Heart right ventricle (tissue), 16 donors: ENCODE results near the gene ACTR1B. TPM values are rescaled to one million over a fixed set of nuclear protein-coding genes. Genes with fewer than 3 reads are reported as not detected.
A peak's percentile ranks its signal among the peaks of the same experiment; 100 is the strongest.
"Not testable (repeated sequence)": the region's sequence is repeated elsewhere in the genome, so short reads cannot be mapped to it uniquely, and the experiment has no call there.

ENCODE experiments used
- ATAC-seq, 8 donors: fragments of 200-7000 bp; cut with Tn5 transposase; one replicate each; pipeline ENCODE4 v1.9.1; 2020; ENCODE audit warnings: mild to moderate bottlenecking in 8 of 8, moderate library complexity in 8 of 8, moderate number of reproducible peaks in 1 of 8
- DNase-seq, 2 donors: peaks; one replicate each; pipeline ENCODE4 v3.0.0-alpha.2; 2020
- H3K27ac ChIP-seq, 10 donors: fragments of 200-600 bp; sonication (generic) in 2 of 10; one replicate each; pipeline versions ENCODE4 v1.5.0 to v1.8.0; 2020 to 2022; ENCODE audit warnings: mild to moderate bottlenecking in 3 of 10
- H3K27me3 ChIP-seq, 7 donors: fragments of 200-600 bp; one replicate each; pipeline ENCODE4 v1.8.0; 2021 to 2022; ENCODE audit warnings: mild to moderate bottlenecking in 2 of 7
- H3K36me3 ChIP-seq, 9 donors: fragments of 200-600 bp; sonication (generic) in 1 of 9; one replicate each; pipeline versions ENCODE4 v1.5.0 to v1.8.0; 2020 to 2022; ENCODE audit warnings: mild to moderate bottlenecking in 2 of 9
- H3K4me1 ChIP-seq, 9 donors: fragments of 200-600 bp; sonication (generic) in 1 of 9; one replicate each; pipeline versions ENCODE4 v1.5.0 to v1.8.0; 2020 to 2022; ENCODE audit warnings: mild to moderate bottlenecking in 4 of 9
- H3K4me3 ChIP-seq, 10 donors: fragments of 200-600 bp; sonication (generic) in 2 of 10; one replicate each; pipeline versions ENCODE4 v1.5.0 to v1.8.0; 2020 to 2022; ENCODE audit warnings: mild to moderate bottlenecking in 7 of 10, moderate library complexity in 2 of 10
- H3K9me3 ChIP-seq, 11 donors: fragments of 200-600 bp in 10 of 11; sonication (generic) in 2 of 11; one replicate each; pipeline versions ENCODE4 v1.5.0 to v1.8.0; 2013 to 2022; ENCODE audit warnings: mild to moderate bottlenecking in 2 of 11, control low read depth in 1 of 11, moderate library complexity in 1 of 11
- WGBS, 2 donors: extraction: QIAGEN DNeasy Blood & Tissue Kit; methylation state at CpG; one replicate each; pipeline ENCODE4 v1.1.7; 2013; ENCODE audit warnings: inconsistent platforms in 1 of 2; 5-methylcytosine and 5-hydroxymethylcytosine counted together
- intact Hi-C, 10 donors: fragments of 100-400 bp; cut with DNase I; formaldehyde crosslinking; loops; one replicate each; pipeline versions ENCODE4 v1.11.1 to v1.14.2; 2022
- polyA plus RNA-seq, 2 donors: library from polyadenylated mRNA; stranded (reverse); fragments of 200-250 nt; gene quantifications; one replicate each; pipeline ENCODE4 v1.2.3, GENCODE V29; 2013
- total RNA-seq, 10 donors: library from RNA; stranded (reverse); fragmentation: NEBNext Ultra II Directional in 3 of 10; extraction: Animal tissue kit (Norgen Biotek cat#: 25700) in 3 of 10; gene quantifications; one replicate each; pipeline versions ENCODE4 v1.2.1 to v1.2.4, GENCODE V29; 2021 to 2023
- TF ChIP-seq, protein P1 (sequence below), 9 donors: fragments of 200-600 bp; sonication (generic) in 2 of 9; IDR thresholded peaks; one replicate each; pipeline versions ENCODE4 v1.5.0 to v1.8.0; 2021 to 2022; ENCODE audit warnings: antibody characterized with exemption in 9 of 9, mild to moderate bottlenecking in 5 of 9, moderate library complexity in 1 of 9
- donor health status: Arrhythmogenic right ventricular cardiomyopathy.
- donor health status: ischemic (EF 13 %, LVEDD 7.1; RV severe dilation, severe dysfunction).
- donor health status: healthy with polysubstance abuse.
- donor health status: DM: no; HTN: yes; CAD: no.
- donor health status: DM: no; HTN: no; CAD: no.
- donor health status: ischemic (EF 25% LVEDD 6.9; RV normal size, moderate dysfunction).
- donor health status: ischemic (EF 25% LVEDD 5.7; RV mildly dilated, moderate dysfunction).
- donor health status: healthy.
- donor health status: DM: yes; HTN: yes; CAD: no.
- donor health status: Ischemic cardiomyopathy.
- donor health status: ischemic (EF 35%, LVEDD 5.7; RV mildly dilated, moderate dysfunction).
- donor health status: nonischemic (EF 11% LVEDD 7.7; RV severe dilation, severe dysfunction).
- donor health status: DM: yes; HTN: yes; CAD: no.
- donor health status: PGD.
- donor health status: ischemic (EF 29% LVEDD 5.4; RV normal size, mild dysfunction).
- donor health status: nonischemic (EF 23%, LVEDD 6.1; RV moderate dilation, normal function).

ACTR1B gene
- total and polyA plus RNA-seq, 12 donors: 43.4 to 87.5 (median 71.4) TPM

DNA sequence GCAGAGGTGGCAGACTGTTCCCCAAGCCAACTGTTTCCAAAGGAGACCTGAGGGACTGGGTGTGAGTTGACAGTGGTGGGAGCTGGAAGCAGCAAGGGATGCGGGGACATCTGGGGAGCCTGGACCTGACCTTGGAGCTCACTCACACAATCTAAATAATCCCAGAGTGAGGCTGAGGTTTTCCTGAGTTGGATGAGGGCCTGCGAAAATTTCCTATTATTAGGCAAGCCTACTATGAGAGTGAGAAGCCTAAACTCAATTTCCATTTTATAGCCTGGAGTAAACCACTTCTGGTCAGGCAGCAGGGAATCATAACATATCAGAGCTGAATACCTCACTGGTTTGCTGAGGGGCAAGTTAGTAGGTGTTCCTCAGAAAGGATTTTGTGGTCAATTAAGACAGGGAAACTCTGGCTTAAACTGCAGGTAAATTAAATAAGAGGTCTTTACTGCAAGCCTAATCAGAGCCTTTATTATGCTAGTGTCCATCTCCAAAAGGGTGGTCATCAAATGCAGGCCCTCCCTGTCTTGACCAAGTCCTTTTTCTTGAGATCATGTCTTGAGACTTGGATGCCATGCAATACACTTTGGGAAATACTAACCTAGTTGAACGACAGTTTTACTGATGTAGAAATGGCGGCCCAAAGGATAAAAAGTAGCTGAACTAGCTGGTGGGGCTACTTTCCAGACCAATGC, 19.7 kb downstream of the ACTR1B start:
- intact Hi-C loops: loop anchor here in 1 of 10 donors (10.0 kb wide), 1 partner anchor 51 kb away; no protein-coding TSS in a partner anchor
- TF ChIP-seq, protein P1, sequence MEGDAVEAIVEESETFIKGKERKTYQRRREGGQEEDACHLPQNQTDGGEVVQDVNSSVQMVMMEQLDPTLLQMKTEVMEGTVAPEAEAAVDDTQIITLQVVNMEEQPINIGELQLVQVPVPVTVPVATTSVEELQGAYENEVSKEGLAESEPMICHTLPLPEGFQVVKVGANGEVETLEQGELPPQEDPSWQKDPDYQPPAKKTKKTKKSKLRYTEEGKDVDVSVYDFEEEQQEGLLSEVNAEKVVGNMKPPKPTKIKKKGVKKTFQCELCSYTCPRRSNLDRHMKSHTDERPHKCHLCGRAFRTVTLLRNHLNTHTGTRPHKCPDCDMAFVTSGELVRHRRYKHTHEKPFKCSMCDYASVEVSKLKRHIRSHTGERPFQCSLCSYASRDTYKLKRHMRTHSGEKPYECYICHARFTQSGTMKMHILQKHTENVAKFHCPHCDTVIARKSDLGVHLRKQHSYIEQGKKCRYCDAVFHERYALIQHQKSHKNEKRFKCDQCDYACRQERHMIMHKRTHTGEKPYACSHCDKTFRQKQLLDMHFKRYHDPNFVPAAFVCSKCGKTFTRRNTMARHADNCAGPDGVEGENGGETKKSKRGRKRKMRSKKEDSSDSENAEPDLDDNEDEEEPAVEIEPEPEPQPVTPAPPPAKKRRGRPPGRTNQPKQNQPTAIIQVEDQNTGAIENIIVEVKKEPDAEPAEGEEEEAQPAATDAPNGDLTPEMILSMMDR (IDR thresholded peaks at IDR 0.05): no peak
- Histone ChIP-seq H3K9me3 (no peaks in the 10 kb centered on the region), H3K4me1 (peaks cover 7 to 32% (median 25%) of the 10 kb centered on the region in 9 donors), H3K36me3 (peaks cover 0 to 24% (median 22%) of the 10 kb centered on the region in 9 donors), H3K4me3 (no peak overlapping the region), H3K27ac (peak overlapping the region in 6 of 10 donors; percentile 93 to 98 (median 97)), H3K27me3 (no peaks in the 10 kb centered on the region)
- ATAC-seq (no peak), DNase-seq (no peak)
- 93 to 97% methylated on average over 4 of the region's 4 CpGs for WGBS, 2 donors

- H3K4me3 ChIP-seq, intact Hi-C loops: not testable (repeated sequence)
- WGBS, 2 donors: 59 to 60% methylated on average over 8 of the region's 8 CpGs
Observed at GRCh38 chr2:97626049-97626430, 37.8 kb downstream of the ACTR1B start.

DNA sequence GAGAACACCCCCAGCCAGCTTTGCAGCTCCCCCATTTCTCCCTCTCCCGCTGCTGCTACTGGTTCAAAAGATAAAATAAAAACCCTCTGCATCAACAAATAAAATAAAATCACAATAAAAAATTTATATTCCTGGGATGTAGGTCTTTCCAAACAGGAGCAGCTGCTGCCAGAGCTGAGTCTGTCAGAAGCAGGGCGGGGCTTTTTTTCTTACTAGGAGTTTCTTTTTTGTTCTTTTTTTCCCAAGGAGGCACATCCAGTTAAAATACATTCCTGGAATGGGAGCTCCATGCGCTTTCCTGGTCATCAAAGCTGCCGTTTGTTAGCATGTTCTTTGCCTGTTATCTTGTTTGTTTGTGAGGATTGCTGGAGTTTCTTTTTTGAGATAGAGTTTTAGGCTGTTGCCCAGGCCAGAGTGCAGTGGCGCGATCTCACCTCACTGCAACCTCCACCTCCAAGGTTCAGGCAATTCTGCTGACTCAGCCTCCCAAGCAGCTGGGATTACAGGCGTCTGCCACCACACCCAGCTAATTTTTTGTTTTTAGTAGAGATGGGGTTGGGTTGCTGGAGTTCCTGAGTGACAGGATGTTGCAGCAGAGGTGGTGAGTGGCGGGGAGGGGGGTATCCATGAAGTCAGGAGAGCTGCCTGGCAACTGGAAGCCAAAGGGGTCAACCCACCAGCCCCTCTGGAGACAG, 38.3 kb downstream of the ACTR1B start:
- intact Hi-C loops, H3K4me1 ChIP-seq, DNase-seq, H3K27ac ChIP-seq, H3K4me3 ChIP-seq, H3K36me3 ChIP-seq, H3K9me3 ChIP-seq, ATAC-seq, H3K27me3 ChIP-seq: not testable (repeated sequence)
- WGBS, 2 donors: 49 to 62% methylated on average over 3 to 4 of the region's 8 CpGs

More at GRCh38 chr2:97626049-97626430, 37.8 kb downstream of the ACTR1B start:
- H3K27ac ChIP-seq, H3K36me3 ChIP-seq, H3K4me1 ChIP-seq, H3K9me3 ChIP-seq, H3K27me3 ChIP-seq, DNase-seq, ATAC-seq: not testable (repeated sequence)

GRCh38 chr2:97622976-97623375, 40.9 kb downstream of the ACTR1B start:
- H3K27ac ChIP-seq, H3K9me3 ChIP-seq, intact Hi-C loops, H3K27me3 ChIP-seq, DNase-seq, H3K4me1 ChIP-seq, H3K36me3 ChIP-seq, ATAC-seq, H3K4me3 ChIP-seq: not testable (repeated sequence)

DNA sequence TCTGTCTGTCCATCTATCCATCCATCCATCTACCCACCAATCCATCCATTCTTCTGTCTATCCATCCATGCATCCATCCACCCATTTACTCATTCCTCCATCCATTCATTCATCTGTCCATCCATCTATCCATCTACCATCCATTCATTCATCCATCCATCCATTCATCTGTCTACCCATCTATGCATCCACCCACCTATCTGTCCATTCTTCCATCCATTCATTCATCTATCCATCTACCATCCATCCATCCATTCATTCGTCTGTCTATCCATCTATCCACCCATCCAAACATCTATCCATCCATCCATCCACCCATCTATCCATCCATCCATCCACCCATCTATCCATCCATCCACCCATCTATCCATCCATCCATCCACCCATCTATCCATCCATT, 43.4 kb downstream of the ACTR1B start:
- ATAC-seq, intact Hi-C loops: not testable (repeated sequence)
- 86 to 88% methylated on average over 1 of the region's 1 CpG for WGBS, 2 donors

DNA sequence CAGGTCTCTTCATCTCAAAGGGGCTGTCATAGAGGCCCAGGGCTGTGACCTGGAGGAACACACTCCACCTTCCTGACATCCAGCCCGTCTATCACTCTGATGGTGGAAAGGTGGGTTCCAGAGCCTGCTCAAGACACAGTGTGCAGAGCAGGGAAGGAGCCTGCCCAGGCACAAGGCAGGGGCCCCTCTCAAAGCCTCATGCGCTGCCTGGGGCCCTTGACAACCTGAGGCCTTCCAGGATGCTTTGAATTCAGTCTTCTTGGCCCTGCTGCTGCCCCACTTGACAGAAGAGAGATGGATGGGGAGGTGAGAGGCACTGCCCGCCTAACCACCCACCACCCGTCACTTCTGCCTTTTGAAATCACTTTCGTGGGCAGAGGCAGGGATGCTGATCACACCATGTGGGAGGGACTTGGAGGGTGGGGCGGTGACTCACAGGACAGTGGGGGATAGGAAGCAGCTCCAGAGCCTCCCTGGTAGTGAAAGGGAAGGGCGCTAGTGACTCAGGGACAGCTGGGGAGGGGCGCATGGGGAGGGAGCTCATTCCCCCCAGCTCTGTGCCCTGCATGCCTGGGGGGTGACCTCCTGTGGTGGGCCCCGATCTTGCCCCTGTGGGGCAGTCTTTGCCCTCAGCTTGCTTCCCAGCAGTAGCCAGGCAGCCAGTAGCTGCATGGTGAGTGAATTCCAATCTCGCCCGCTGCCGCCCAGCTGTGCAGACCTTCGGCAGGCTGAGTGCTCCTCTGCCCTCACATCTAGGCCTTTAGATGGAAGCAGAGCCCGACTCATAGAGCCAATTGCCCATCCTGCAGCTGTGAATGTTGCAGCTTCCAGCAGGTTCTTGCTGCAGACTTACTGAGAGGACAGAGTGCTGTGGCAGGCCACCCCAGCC, 44.7 kb downstream of the ACTR1B start:
- H3K9me3 ChIP-seq, H3K4me3 ChIP-seq, H3K27me3 ChIP-seq, H3K4me1 ChIP-seq, DNase-seq, H3K27ac ChIP-seq, intact Hi-C loops, H3K36me3 ChIP-seq: not testable (repeated sequence)
- ATAC-seq: peak in 4 of 8 donors; percentile 35 to 83 (median 58)
- WGBS, 2 donors: 77% methylated on average over 6 to 7 of the region's 14 CpGs

More for the DNA sequence above, 43.4 kb downstream of the ACTR1B start:
- H3K4me1 ChIP-seq, H3K27me3 ChIP-seq, H3K36me3 ChIP-seq, H3K27ac ChIP-seq, H3K4me3 ChIP-seq, H3K9me3 ChIP-seq, DNase-seq: not testable (repeated sequence)
